Superior temporal gyrus (tissue), 1 donor: Measurements from ENCODE around the gene NSD2.
A peak's percentile ranks its signal among the peaks of the same experiment; 100 is the strongest.
"Not testable (repeated sequence)": the region's sequence is repeated elsewhere in the genome, so short reads cannot be mapped to it uniquely, and the experiment has no call there.

Source experiments
- DNase-seq: peaks from one replicate; pipeline ENCODE4 v3.0.0-alpha.2; 2016; ENCODE audit errors: extremely low spot score

The NSD2 gene

GRCh38 chr4:2003361-2003760, 132.2 kb downstream of the NSD2 start:
- not testable (repeated sequence) for DNase-seq

DNA sequence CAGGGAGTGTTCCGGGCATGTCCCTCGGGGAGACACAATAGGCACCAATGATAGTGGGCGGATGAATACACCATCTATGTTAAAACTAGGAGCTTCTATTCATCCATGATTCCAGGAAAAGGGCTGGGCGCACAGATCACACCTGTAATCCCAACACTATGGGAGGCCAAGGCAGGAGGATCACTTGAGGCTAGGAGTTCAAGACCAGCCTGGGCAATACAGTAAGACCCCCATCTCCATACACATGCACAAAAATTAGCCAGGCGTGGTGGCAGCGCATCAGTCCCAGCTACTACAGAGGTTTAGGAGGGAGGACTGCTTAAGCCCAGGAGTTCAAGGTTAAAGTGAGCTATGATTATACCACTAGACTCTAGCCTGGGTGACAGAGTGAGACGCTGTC, 135.2 kb downstream of the NSD2 start:
- no peak for DNase-seq

- no peak for DNase-seq
These were observed 135.9 kb downstream of the NSD2 start for GRCh38 chr4:2006956-2007653.

- DNase-seq, result no peak
These were observed 136.8 kb downstream of the NSD2 start for GRCh38 chr4:2007804-2008670.

DNA sequence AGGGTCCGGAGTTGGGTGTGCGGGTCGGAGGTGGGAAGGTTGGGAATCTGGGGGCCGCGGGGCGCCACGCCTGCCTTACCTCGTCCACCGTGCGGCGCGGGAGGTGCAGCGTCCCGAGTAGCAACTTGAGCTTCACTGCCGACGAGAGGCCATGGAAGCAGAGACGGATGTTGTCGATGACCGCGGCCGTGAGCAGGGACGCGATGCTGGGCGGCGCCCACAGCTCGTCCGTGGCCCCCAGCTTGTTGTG, 137.4 kb downstream of the NSD2 start:
- DNase-seq, result no peak

- peak; percentile 98 for DNase-seq
These were observed 137.9 kb downstream of the NSD2 start, which contains the start of gene NELFA for GRCh38 chr4:2008921-2009650. NELFA (minus strand) TSS chr4:2008974; CDS start chr4:2008959, 15 bp downstream.

DNA sequence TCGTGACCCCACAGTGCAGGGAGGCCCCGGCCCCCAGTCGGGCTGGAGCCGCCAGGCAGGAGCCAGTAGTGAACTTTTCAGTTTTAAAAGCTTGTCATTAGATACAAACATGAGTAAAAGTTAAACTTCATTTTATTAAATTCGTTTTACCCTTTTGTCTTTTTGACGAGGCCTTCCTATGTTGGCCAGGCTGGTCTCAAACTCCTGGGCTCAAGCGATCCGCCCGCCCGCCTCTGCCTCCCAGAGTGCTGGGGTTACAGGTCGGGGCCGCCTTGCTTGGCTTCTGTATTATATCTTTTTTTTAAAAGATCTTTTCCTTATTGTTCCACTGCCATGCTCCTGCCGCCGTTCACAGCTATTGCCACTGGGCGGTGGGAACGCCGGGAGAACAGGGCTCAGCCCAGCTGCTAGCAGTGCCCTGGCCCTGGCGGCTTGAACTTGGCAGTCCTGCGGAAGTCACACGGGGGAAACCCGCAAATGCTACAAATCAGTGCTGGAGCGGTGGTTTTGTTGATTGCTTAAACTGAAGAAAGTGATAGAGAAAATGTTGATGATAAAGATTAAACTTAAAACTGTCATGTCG, 138.5 kb downstream of the NSD2 start:
- peak; percentile 50 for DNase-seq

- no peak for DNase-seq
These were observed 140.4 kb downstream of the NSD2 start for GRCh38 chr4:2011583-2011982.

GRCh38 chr4:2015008-2015407, 143.8 kb downstream of the NSD2 start:
- no peak for DNase-seq

- DNase-seq, result not testable (repeated sequence)
These were observed 150.3 kb downstream of the NSD2 start for GRCh38 chr4:2021358-2022018.

- no peak for DNase-seq
These were observed 153.5 kb downstream of the NSD2 start for GRCh38 chr4:2024683-2025082.

DNA sequence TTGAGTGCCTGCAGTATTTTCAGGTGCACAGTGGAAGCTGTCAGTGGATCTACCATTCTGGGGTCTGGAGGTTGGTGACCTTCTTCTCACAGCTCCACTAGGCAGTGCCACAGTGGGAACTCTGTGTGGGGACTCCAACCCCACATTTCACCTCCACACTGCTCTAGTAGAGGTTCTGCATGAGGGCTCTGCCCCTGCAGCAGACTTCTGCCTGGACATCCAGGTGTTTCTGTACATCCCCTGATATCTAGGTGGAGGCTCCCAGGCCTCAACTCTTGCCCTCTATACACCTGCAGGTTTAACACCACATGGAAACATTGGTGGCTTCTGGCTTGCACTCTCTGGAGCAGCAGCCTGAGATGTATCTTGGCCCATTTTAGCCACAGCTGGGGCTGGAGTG, 154.6 kb downstream of the NSD2 start:
- no peak for DNase-seq

GRCh38 chr4:2027120-2027519, 155.9 kb downstream of the NSD2 start:
- DNase-seq, result not testable (repeated sequence)

GRCh38 chr4:2031161-2031560, 160.0 kb downstream of the NSD2 start:
- not testable (repeated sequence) for DNase-seq
